Esophagus squamous epithelium (tissue), 5 donors: Measurements from ENCODE around the gene TMEM163. TPM values are rescaled to one million over a fixed set of nuclear protein-coding genes. Genes with fewer than 3 reads are reported as not detected.
"Not testable (repeated sequence)": the region's sequence is repeated elsewhere in the genome, so short reads cannot be mapped to it uniquely, and the experiment has no call there.

ENCODE experiments used
- DNase-seq: peaks from one replicate; lab custom pipeline; 2025; lab: John Stamatoyannopoulos, UW
- H3K27ac ChIP-seq, 4 donors: fragments of 200-600 bp; sonication (generic); one replicate each; pipeline ENCODE4 v1.5.1; 2016 to 2019; ENCODE audit warnings: mild to moderate bottlenecking in 1 of 4
- H3K27me3 ChIP-seq, 4 donors: fragments of 200-600 bp; sonication (generic); 1 replicate in 3 of 4; 2 replicates in 1 of 4; pipeline versions ENCODE4 v1.5.1 to v1.6.0; 2017 to 2021; ENCODE audit warnings: antibody characterized with exemption in 1 of 4
- H3K36me3 ChIP-seq, 3 donors: fragments of 200-600 bp; sonication (generic); one replicate each; pipeline ENCODE4 v1.5.1; 2016 to 2019
- H3K4me1 ChIP-seq, 3 donors: fragments of 200-600 bp; sonication (generic); one replicate each; pipeline ENCODE4 v1.5.1; 2017 to 2019
- H3K4me3 ChIP-seq, 4 donors: fragments of 200-600 bp; sonication (generic); 1 replicate in 3 of 4; 2 replicates in 1 of 4; pipeline ENCODE4 v1.5.1; 2016 to 2019; ENCODE audit warnings: mild to moderate bottlenecking in 2 of 4, moderate library complexity in 1 of 4
- H3K9me3 ChIP-seq, 3 donors: fragments of 200-600 bp; sonication (generic); one replicate each; pipeline ENCODE4 v1.5.1; 2016 to 2019
- POLR2A ChIP-seq, 4 donors: fragments of 450-650 bp; IDR thresholded peaks; one replicate each; pipeline ENCODE4 v1.6.1; 2017; ENCODE audit warnings: antibody characterized with exemption in 4 of 4, mild to moderate bottlenecking in 4 of 4, moderate library complexity in 3 of 4
- WGBS, 2 donors: methylation state at CpG; one replicate each; pipeline ENCODE4 v1.1.5; 2018; 5-methylcytosine and 5-hydroxymethylcytosine counted together
- intact Hi-C: fragments of 100-400 bp; cut with DNase I; formaldehyde crosslinking; loops from one replicate; pipeline ENCODE4 v1.15.0; 2022
- total RNA-seq, 4 donors: library from RNA; depleted of rRNA; stranded (reverse); fragments of >200 nt; gene quantifications; one replicate each; pipeline ENCODE4 v1.1.0, GENCODE V29; 2016
- TF ChIP-seq, protein P1 (sequence below), 6 experiments: fragments of 450-650 bp in 4 of 6; fragments of 200-600 bp in 2 of 6; sonication (generic) in 2 of 6; IDR thresholded peaks; one replicate each; pipeline ENCODE4 v1.5.1; 2016 to 2019; ENCODE audit warnings: antibody characterized with exemption in 6 of 6, mild to moderate bottlenecking in 4 of 6, moderate library complexity in 4 of 6
- donor health status: DM: yes; HTN: yes; CAD: no.

Gene TMEM163
- total RNA-seq, 4 donors from 2014 or later, result 0.09 to 0.19 (median 0.12) TPM; not detected in 1

DNA sequence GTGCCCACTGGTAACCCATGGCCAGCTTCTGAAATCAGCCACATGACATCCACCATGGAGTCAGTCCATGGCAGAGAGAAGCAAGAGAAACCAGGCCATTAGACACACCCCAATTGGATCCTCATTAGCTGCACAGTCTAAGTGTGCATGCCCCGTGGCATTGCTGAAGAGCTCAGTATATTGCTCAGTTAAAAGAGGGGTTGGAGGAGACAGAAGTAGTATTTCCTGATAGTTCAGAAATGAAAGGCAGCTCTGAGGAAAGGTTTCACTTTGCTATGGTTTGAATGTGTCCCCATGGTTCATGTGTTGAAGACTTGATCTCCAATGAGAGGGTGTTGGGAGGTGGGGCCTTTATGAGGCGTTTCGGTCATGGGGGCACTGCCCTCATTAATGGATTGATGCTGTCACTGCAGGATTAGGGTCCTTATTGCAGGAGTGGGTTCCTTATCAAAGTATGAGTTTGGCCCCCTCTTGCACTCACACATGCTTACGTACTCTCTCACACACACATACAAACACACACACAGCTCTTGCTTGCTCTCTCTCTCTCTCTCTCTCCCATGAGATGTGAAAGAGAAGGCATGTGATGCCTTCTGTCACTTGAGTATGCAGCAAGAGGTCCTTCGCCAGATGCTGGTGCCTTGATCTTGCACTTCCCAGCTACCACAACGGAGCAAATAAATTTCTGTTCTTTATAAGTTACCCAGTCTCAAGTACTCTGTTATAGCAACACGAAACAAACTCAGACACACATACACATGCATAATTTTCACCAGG lies 58.0 kb downstream of the TMEM163 start:
- no peaks in the 10 kb centered on the region for H3K36me3 ChIP-seq

DNA sequence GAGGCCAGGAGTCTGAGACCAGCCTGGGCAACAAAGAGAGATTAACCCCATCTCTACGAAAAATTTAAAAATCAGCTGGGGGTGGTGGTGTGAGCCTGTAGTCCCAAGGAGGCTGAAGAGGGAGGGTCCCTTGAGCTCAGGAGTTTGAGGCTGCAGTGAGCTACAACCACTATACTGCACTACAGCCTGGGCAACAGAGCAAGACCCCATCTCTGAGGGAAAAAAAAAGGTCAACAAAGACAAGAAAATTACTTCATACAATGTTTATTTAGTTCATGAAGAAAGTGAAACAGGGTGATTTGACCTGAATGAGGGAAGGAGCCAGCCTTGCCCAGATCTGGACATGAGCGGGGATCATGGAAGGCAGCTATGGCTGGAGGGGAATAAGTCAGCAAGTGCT lies 59.1 kb downstream of the TMEM163 start:
- Histone ChIP-seq H3K4me3 (no peak overlapping the region), H3K27me3 (peaks cover 0 to 4% (median 0%) of the 10 kb centered on the region in 4 donors), H3K4me1 (no peaks in the 10 kb centered on the region), H3K9me3 (no peaks in the 10 kb centered on the region), H3K27ac (no peak overlapping the region), H3K36me3 (no peaks in the 10 kb centered on the region)
- intact Hi-C loops, result no loop called here
- TF ChIP-seq, protein P1, sequence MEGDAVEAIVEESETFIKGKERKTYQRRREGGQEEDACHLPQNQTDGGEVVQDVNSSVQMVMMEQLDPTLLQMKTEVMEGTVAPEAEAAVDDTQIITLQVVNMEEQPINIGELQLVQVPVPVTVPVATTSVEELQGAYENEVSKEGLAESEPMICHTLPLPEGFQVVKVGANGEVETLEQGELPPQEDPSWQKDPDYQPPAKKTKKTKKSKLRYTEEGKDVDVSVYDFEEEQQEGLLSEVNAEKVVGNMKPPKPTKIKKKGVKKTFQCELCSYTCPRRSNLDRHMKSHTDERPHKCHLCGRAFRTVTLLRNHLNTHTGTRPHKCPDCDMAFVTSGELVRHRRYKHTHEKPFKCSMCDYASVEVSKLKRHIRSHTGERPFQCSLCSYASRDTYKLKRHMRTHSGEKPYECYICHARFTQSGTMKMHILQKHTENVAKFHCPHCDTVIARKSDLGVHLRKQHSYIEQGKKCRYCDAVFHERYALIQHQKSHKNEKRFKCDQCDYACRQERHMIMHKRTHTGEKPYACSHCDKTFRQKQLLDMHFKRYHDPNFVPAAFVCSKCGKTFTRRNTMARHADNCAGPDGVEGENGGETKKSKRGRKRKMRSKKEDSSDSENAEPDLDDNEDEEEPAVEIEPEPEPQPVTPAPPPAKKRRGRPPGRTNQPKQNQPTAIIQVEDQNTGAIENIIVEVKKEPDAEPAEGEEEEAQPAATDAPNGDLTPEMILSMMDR (IDR thresholded peaks at IDR 0.05), result no peak
- no peak for TF ChIP-seq POLR2A (IDR thresholded peaks at IDR 0.05)
- 64 to 77% methylated on average over 2 of the region's 2 CpGs for WGBS, 2 donors
- DNase-seq, result no peak

More for the DNA sequence above, 58.0 kb downstream of the TMEM163 start:
- H3K27ac ChIP-seq, result no peak overlapping the region
- DNase-seq, result no peak
- WGBS, 2 donors, result 78 to 82% methylated on average over 6 to 7 of the region's 7 CpGs
- H3K4me1 ChIP-seq, result no peaks in the 10 kb centered on the region
- no peaks in the 10 kb centered on the region for H3K9me3 ChIP-seq
- H3K4me3 ChIP-seq, result no peak overlapping the region
- peaks cover 0 to 4% (median 0%) of the 10 kb centered on the region in 4 donors for H3K27me3 ChIP-seq
- TF ChIP-seq POLR2A (IDR thresholded peaks at IDR 0.05), result no peak
- TF ChIP-seq, protein P1 (IDR thresholded peaks at IDR 0.05), result no peak
- intact Hi-C loops, result no loop called here

DNA sequence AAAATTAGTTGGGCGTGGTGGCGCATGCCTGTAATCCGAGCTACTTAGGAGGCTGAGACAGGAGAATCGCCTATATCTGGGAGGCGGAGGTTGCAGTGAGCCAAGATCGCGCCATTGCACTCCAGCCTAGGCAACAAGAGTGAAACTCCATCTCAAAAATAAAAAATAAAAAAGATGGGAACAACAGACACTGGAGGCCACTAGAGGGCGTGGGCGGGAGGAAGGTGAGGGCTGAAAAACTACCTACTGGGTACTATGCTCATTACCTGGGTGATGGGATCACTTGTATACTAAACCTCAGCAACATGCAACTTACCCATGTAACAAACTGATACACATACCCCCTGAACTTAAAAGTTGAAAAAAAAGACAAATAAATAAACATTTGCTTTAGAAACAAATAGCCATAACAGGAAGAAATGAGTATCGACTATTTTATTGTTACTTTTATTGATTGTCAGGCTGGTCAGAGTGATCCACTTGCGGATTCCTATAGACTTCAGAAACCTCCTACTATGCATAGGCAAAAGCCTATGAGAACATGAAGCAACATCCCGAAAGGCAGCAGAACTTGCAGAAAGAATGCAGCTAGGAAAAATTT lies 61.0 kb downstream of the TMEM163 start:
- no peaks in the 10 kb centered on the region for H3K36me3 ChIP-seq
- no peak overlapping the region for H3K4me3 ChIP-seq
- no peak for DNase-seq
- H3K4me1 ChIP-seq, result no peaks in the 10 kb centered on the region
- H3K27ac ChIP-seq, result no peak overlapping the region
- no peak for TF ChIP-seq POLR2A (IDR thresholded peaks at IDR 0.05)
- TF ChIP-seq, protein P1 (IDR thresholded peaks at IDR 0.05), result peak in 2 of 6 experiments; percentile 28 to 50
- peaks cover 0 to 4% (median 0%) of the 10 kb centered on the region in 4 donors for H3K27me3 ChIP-seq
- H3K9me3 ChIP-seq, result no peaks in the 10 kb centered on the region
- 74% methylated on average over 12 of the region's 12 CpGs for WGBS, 2 donors
- intact Hi-C loops, result no loop called here

DNA sequence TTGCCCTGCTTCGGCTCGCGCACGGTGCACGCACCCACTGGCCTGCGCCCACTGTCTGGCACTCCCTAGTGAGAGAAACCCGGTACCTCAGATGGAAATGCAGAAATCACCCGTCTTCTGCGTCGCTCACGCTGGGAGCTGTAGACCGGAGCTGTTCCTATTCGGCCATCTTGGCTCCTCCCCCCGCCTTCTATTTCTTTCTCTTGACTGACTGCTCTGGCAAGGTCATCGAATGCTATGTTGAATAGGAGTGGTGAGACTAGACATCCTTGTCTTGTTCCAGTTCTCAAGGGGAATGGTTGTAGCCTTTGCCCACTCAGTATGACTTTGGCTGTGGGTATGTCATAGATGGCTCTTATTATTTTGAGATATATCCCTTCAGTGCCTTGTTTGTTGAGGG lies 62.4 kb downstream of the TMEM163 start:
- intact Hi-C loops, H3K27ac ChIP-seq, H3K27me3 ChIP-seq, H3K9me3 ChIP-seq, H3K36me3 ChIP-seq, DNase-seq, H3K4me1 ChIP-seq, H3K4me3 ChIP-seq: not testable (repeated sequence)
- WGBS, 2 donors, result 96 to 97% methylated on average over 3 to 9 of the region's 15 CpGs

DNA sequence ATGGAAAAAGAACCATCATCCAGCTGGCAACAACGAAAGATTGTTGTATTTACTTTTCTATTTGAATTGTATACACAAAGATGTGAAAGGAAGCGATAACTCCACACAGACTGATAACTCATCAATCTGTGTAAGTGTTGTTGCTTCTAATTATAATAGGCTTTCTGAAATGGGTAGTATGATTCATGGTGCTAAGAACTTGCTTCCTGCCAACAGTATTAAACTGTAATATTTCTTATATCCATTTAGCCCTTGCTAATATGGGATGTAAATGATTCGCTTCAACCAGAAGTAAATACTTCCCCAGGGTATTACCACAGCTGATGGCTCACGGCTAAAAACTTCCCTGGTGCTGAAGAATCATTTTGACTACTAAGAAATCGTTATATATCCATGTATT lies 70.2 kb downstream of the TMEM163 start:
- no peaks in the 10 kb centered on the region for H3K9me3 ChIP-seq
- WGBS, 2 donors, result 44 to 46% methylated on average over 5 of the region's 5 CpGs
- no peak for TF ChIP-seq POLR2A (IDR thresholded peaks at IDR 0.05)
- TF ChIP-seq, protein P1 (IDR thresholded peaks at IDR 0.05), result no peak
- no peaks in the 10 kb centered on the region for H3K4me1 ChIP-seq
- no peak overlapping the region for H3K27ac ChIP-seq
- no peaks in the 10 kb centered on the region for H3K36me3 ChIP-seq
- no peak overlapping the region for H3K4me3 ChIP-seq
- no peak for DNase-seq
- H3K27me3 ChIP-seq, result peaks cover 0 to 3% (median 0%) of the 10 kb centered on the region in 4 donors
- intact Hi-C loops, result no loop called here
